PC-3 (cell line): ENCODE results near the gene CLPTM1L. TPM values are rescaled to one million over a fixed set of nuclear protein-coding genes. Genes with fewer than 3 reads are reported as not detected.

Source experiments
- ATAC-seq: fragments of 200-7000 bp; cut with Tn5 transposase; 2 replicates; pipeline ENCODE4 v1.9.1; 2020; ENCODE audit warnings: mild to moderate bottlenecking, moderate library complexity
- BruUV-seq: library from RNA; stranded (reverse); fragments of 400-500 nt; replicated peaks from 2 replicates; lab custom pipeline; 2021; lab: Mats Ljungman, UMichigan
- CTCF ChIA-PET: fragments of 300-600 bp; sonication (Branson Sonifier 250); formaldehyde crosslinking; loops from one replicate; lab custom pipeline; 2022; ENCODE audit warnings: antibody characterized with exemption; lab: Charles Lee
- POLR2A ChIA-PET: fragments of 300-600 bp; sonication (Branson Sonifier 250); formaldehyde crosslinking; loops from one replicate; lab custom pipeline; 2022; ENCODE audit warnings: antibody characterized with exemption; ENCODE audit not compliant: unreplicated experiment; lab: Charles Lee
- DNase-seq: peaks from one replicate; pipeline ENCODE4 v3.0.0-alpha.2; 2015
- H2AFZ ChIP-seq: fragments of 300-600 bp; sonication (generic); 2 replicates; pipeline ENCODE4 v1.6.0; 2016; ENCODE audit warnings: antibody characterized with exemption, low read length
- H3F3A ChIP-seq: fragments of 300-600 bp; sonication (generic); one replicate; pipeline ENCODE4 v1.6.0; 2017; ENCODE audit warnings: antibody characterized with exemption, low read length, control low read depth, mild to moderate bottlenecking; ENCODE audit not compliant: unreplicated experiment
- H3K27ac ChIP-seq: fragments of 300-600 bp; sonication (generic); 2 replicates; pipeline ENCODE4 v1.5.1; 2016; ENCODE audit warnings: mild to moderate bottlenecking, low read length
- H3K27me3 ChIP-seq: fragments of 300-600 bp; sonication (generic); 2 replicates; pipeline ENCODE4 v1.6.1; 2016; ENCODE audit warnings: low read length, mixed read lengths
- H3K36me3 ChIP-seq: fragments of 300-600 bp; sonication (generic); 2 replicates; pipeline ENCODE4 v1.6.1; 2016; ENCODE audit warnings: low read depth, mixed run types, low read length, mixed read lengths
- H3K4me1 ChIP-seq: fragments of 300-600 bp; sonication (generic); 2 replicates; pipeline ENCODE4 v1.5.1; 2016; ENCODE audit warnings: low read length; ENCODE audit not compliant: insufficient read depth
- H3K4me2 ChIP-seq: fragments of 300-600 bp; sonication (generic); 2 replicates; pipeline ENCODE4 v1.6.0; 2016; ENCODE audit warnings: low read length
- H3K4me3 ChIP-seq: fragments of 300-600 bp; sonication (generic); 2 replicates; pipeline ENCODE4 v1.5.1; 2016; ENCODE audit warnings: mild to moderate bottlenecking, low read length, mixed read lengths
- H3K79me2 ChIP-seq: fragments of 300-600 bp; sonication (generic); 2 replicates; pipeline ENCODE4 v1.6.1; 2017; ENCODE audit warnings: low read length, mixed read lengths
- H3K9ac ChIP-seq: fragments of 300-600 bp; sonication (generic); 2 replicates; pipeline ENCODE4 v1.6.0; 2016; ENCODE audit warnings: mild to moderate bottlenecking, low read length
- H3K9me2 ChIP-seq: fragments of 300-600 bp; sonication (generic); replicated peaks from 2 replicates; pipeline ENCODE4 v1.6.1; 2016; ENCODE audit warnings: mixed run types, low read length, mixed read lengths
- H3K9me3 ChIP-seq: fragments of 300-600 bp; sonication (generic); 2 replicates; pipeline ENCODE4 v1.6.1; 2016; ENCODE audit warnings: low read length, mixed read lengths
- H4K20me1 ChIP-seq: fragments of 300-600 bp; sonication (generic); 2 replicates; pipeline ENCODE4 v1.6.1; 2016; ENCODE audit warnings: low read length, mixed read lengths
- CTCF ChIP-seq: fragments of 300-600 bp; sonication (generic); conservative IDR thresholded peaks from 2 replicates; pipeline ENCODE4 v1.5.1; 2017; ENCODE audit warnings: antibody characterized with exemption, low read depth, mild to moderate bottlenecking, low read length
- EZH2 ChIP-seq: fragments of 300-600 bp; sonication (generic); IDR thresholded peaks from one replicate; pipeline ENCODE4 v1.6.1; 2017; ENCODE audit warnings: antibody characterized with exemption, mild to moderate bottlenecking, low read length; ENCODE audit not compliant: unreplicated experiment
- EZH2phosphoT487 ChIP-seq: fragments of 300-600 bp; sonication (generic); IDR thresholded peaks from 2 replicates; pipeline ENCODE4 v1.6.1; 2018; ENCODE audit warnings: mild to moderate bottlenecking, antibody characterized with exemption, low read length, borderline replicate concordance
- intact Hi-C: fragments of 100-400 bp; cut with micrococcal nuclease; formaldehyde crosslinking; loops from 2 replicates; pipeline ENCODE4 v1.9.0; 2023
- total RNA-seq: library from RNA; depleted of rRNA; stranded (reverse); fragments of >200 nt; gene quantifications from 2 replicates; pipeline ENCODE4 v1.2.3, GENCODE V29; 2014

The CLPTM1L gene
- total RNA-seq, 1 experiment from 2014 or later: 463 TPM

GRCh38 chr5:1323803-1324173, 21.1 kb downstream of the CLPTM1L start:
- no peak overlapping the region for H3K4me2 ChIP-seq
- no peak overlapping the region for H3K9ac ChIP-seq
- H3K36me3 ChIP-seq: peaks cover 47% of the 10 kb centered on the region
- no peaks in the 10 kb centered on the region for H3K27me3 ChIP-seq
- H3F3A ChIP-seq: no peaks in the 10 kb centered on the region
- ChIA-PET POLR2A (no interaction called here), CTCF (no interaction called here)
- H3K9me2 ChIP-seq: no peaks in the 10 kb centered on the region
- H2AFZ ChIP-seq: no peak overlapping the region
- no peak for TF ChIP-seq EZH2
- no peak for TF ChIP-seq EZH2phosphoT487
- no peak for TF ChIP-seq CTCF
- no TSS peak for BruUV-seq
- H3K4me1 ChIP-seq: peaks cover 4% of the 10 kb centered on the region; the same call in 1 of the 2 replicates
- H3K4me3 ChIP-seq: no peak overlapping the region
- no peak for DNase-seq
- peaks cover 2% of the 10 kb centered on the region; the same call in 1 of the 2 replicates for H4K20me1 ChIP-seq
- H3K79me2 ChIP-seq: no peaks in the 10 kb centered on the region
- no peak overlapping the region for H3K27ac ChIP-seq
- intact Hi-C loops: no loop called here
- no peak for ATAC-seq
- H3K9me3 ChIP-seq: no peaks in the 10 kb centered on the region

GRCh38 chr5:1322955-1323802, 21.7 kb downstream of the CLPTM1L start:
- intact Hi-C loops: no loop called here
- H3K4me3 ChIP-seq: no peak overlapping the region
- TF ChIP-seq CTCF (no peak), EZH2phosphoT487 (no peak), EZH2 (no peak)
- H2AFZ ChIP-seq: no peak overlapping the region
- H3K4me1 ChIP-seq: no peaks in the 10 kb centered on the region
- no peak overlapping the region for H3K9ac ChIP-seq
- DNase-seq (no peak), ATAC-seq (no peak)
- H3K27me3 ChIP-seq: no peaks in the 10 kb centered on the region
- no TSS peak for BruUV-seq
- H3K4me2 ChIP-seq: no peak overlapping the region
- no peaks in the 10 kb centered on the region for H3K9me2 ChIP-seq
- peaks cover 47% of the 10 kb centered on the region for H3K36me3 ChIP-seq
- H3K9me3 ChIP-seq: no peaks in the 10 kb centered on the region
- ChIA-PET CTCF (no interaction called here), POLR2A (no interaction called here)
- H3K27ac ChIP-seq: no peak overlapping the region
- no peaks in the 10 kb centered on the region for H4K20me1 ChIP-seq
- H3F3A ChIP-seq: no peaks in the 10 kb centered on the region
- no peaks in the 10 kb centered on the region for H3K79me2 ChIP-seq
